Mucosa of gallbladder (tissue), 1 donor: ENCODE measurements around the gene SHLD1. TPM values are rescaled to one million over a fixed set of nuclear protein-coding genes. Genes with fewer than 3 reads are reported as not detected.

ENCODE experiments used
- DNase-seq: peaks from one replicate; pipeline ENCODE4 v3.0.0-alpha.2; 2020; ENCODE audit warnings: low spot score
- total RNA-seq: library from RNA; stranded (reverse); gene quantifications from one replicate; pipeline ENCODE4 v1.2.1, GENCODE V29; 2021
- donor health status: DM: no; HTN: no; CAD: no.

Gene SHLD1
- total RNA-seq, 1 donor from 2014 or later = 12.1 TPM

GRCh38 chr20:5888041-5888440 lies 137.8 kb downstream of the SHLD1 start:
- no peak for DNase-seq

- DNase-seq = no peak
Observed at GRCh38 chr20:5890773-5891441, 140.7 kb downstream of the SHLD1 start.

- no peak for DNase-seq
Observed at GRCh38 chr20:5893052-5893451, 142.9 kb downstream of the SHLD1 start.

- no peak for DNase-seq
Observed at GRCh38 chr20:5893621-5894020, 143.4 kb downstream of the SHLD1 start.

GRCh38 chr20:5895626-5896025 lies 145.4 kb downstream of the SHLD1 start:
- DNase-seq = no peak

- DNase-seq = no peak
Observed at GRCh38 chr20:5899444-5899843, 149.2 kb downstream of the SHLD1 start.

- DNase-seq = no peak
Observed at GRCh38 chr20:5900908-5901307, 150.7 kb downstream of the SHLD1 start.

- no peak for DNase-seq
Observed at GRCh38 chr20:5908981-5909380, 158.8 kb downstream of the SHLD1 start.

GRCh38 chr20:5910186-5910585 lies 160.0 kb downstream of the SHLD1 start:
- no peak for DNase-seq

- DNase-seq = no peak
Observed at GRCh38 chr20:5913166-5913565, 163.0 kb downstream of the SHLD1 start.

Other genes with a start within 250 kb of the SHLD1 start
- 28.2 TPM for gene GPCPD1, start 139.4 kb upstream of the SHLD1 start, total RNA-seq
- gene CHGB, start 161.1 kb downstream of the SHLD1 start, total RNA-seq = 0.69 TPM
- 6.0 TPM for gene TRMT6, start 200.1 kb downstream of the SHLD1 start, total RNA-seq
- gene MCM8, start 200.3 kb downstream of the SHLD1 start, total RNA-seq = 4.1 TPM